ENCODE data around the gene NOS1AP.

- TF ChIP-seq CTCF (conservative IDR thresholded peaks at IDR 0.05 in 1 of 2, IDR thresholded peaks at IDR 0.05 in 1 of 2; ENCODE audit: extremely low read depth in 1 of 2, insufficient read depth in 1 of 2, low read depth in 1 of 2, low read length in 2 of 2) (no peak), EZH2 (IDR thresholded peaks at IDR 0.05; ENCODE audit: borderline replicate concordance, low read length) (no peak)
These were observed 48.4 kb upstream of the NOS1AP start for GRCh38 chr1:162021124-162021523.
